ENCODE measurements around the gene F2R. TPM values are rescaled to one million over a fixed set of nuclear protein-coding genes. Genes with fewer than 3 reads are reported as not detected.

F2R gene
- total and polyA plus RNA-seq, 9 of the 15 experiments (the other 6 are each of a cell fraction or from before 2014, with no cell fraction given) = 4.0 to 34.7 (median 15.1) TPM

GRCh38 chr5:76673125-76673524 is 42.8 kb upstream of the F2R start (continued):
- TF ChIP-seq MITF (IDR thresholded peaks at IDR 0.05) (no peak), TCF3 (CRISPR knock-in tag; IDR thresholded peaks at IDR 0.05) (no peak), PHF20 (IDR thresholded peaks at IDR 0.05; ENCODE audit: partially characterized antibody) (no peak), SMAD1 (IDR thresholded peaks at IDR 0.05; ENCODE audit: low read depth, low read length, partially characterized antibody) (no peak), ZMIZ1 (IDR thresholded peaks at IDR 0.05; ENCODE audit: low read depth in 2 of 2, low read length in 2 of 2) (no peak), ZNF644 (tag; IDR thresholded peaks at IDR 0.05; ENCODE audit: low read depth) (no peak), RHOXF2B (CRISPR knock-in tag; conservative IDR thresholded peaks at IDR 0.05) (no peak)
